ENCODE results near the gene RAB17.

RAB17 gene

GRCh38 chr2:237636578-237636977 lies 46.0 kb upstream of the RAB17 start:
- no peak for TF ChIP-seq CTCF (IDR thresholded peaks at IDR 0.05; ENCODE audit: insufficient read depth, low read length, missing control alignments)
- no peak overlapping the region for H3K4me3 ChIP-seq (ENCODE audit: low read depth, low read length)
- ChIA-PET CTCF (interaction anchor here (2.1 kb wide), 1 partner anchor 110 kb away, joined by 5 read pairs; no protein-coding TSS in a partner anchor), POLR2A (no interaction called here)
- no peak for DNase-seq (ENCODE audit: low read depth, low spot score)

- no peak for TF ChIP-seq CTCF (IDR thresholded peaks at IDR 0.05; ENCODE audit: insufficient read depth, low read length, missing control alignments)
- POLR2A ChIA-PET = no interaction called here
Observed at GRCh38 chr2:237633061-237633561, 42.6 kb upstream of the RAB17 start.

GRCh38 chr2:237631801-237632585 lies 41.5 kb upstream of the RAB17 start:
- ChIA-PET POLR2A (interaction anchor here (0.9 kb wide), 1 partner anchor 131 kb away, joined by 3 read pairs; no protein-coding TSS in a partner anchor), CTCF (interaction anchor here (1.4 to 3.0 kb wide), 3 partner anchors 8 to 113 kb away, joined by 5 to 12 read pairs (median 7); no protein-coding TSS in a partner anchor)
- H3K4me3 ChIP-seq (ENCODE audit: low read depth, low read length) = no peak overlapping the region
- TF ChIP-seq CTCF (IDR thresholded peaks at IDR 0.05; ENCODE audit: insufficient read depth, low read length, missing control alignments) = no peak
- DNase-seq (ENCODE audit: low read depth, low spot score) = no peak

More at GRCh38 chr2:237633061-237633561, 42.6 kb upstream of the RAB17 start:
- CTCF ChIA-PET = interaction anchor here (3.0 kb wide), 1 partner anchor 112 kb away, joined by 12 read pairs; no protein-coding TSS in a partner anchor
- no peak for DNase-seq (ENCODE audit: low read depth, low spot score)
- H3K4me3 ChIP-seq (ENCODE audit: low read depth, low read length) = no peak overlapping the region

GRCh38 chr2:237631007-237631785 lies 40.7 kb upstream of the RAB17 start:
- POLR2A ChIA-PET = interaction anchor here (0.9 kb wide), 1 partner anchor 130 kb away, joined by 3 read pairs; no protein-coding TSS in a partner anchor
- TF ChIP-seq CTCF (IDR thresholded peaks at IDR 0.05; ENCODE audit: insufficient read depth, low read length, missing control alignments) = no peak
- no peak overlapping the region for H3K4me3 ChIP-seq (ENCODE audit: low read depth, low read length)
- CTCF ChIA-PET = interaction anchor here (1.4 to 3.0 kb wide), 4 partner anchors 9 to 114 kb away, joined by 5 to 12 read pairs (median 7); no protein-coding TSS in a partner anchor
- DNase-seq (ENCODE audit: low read depth, low spot score) = no peak

- no peak overlapping the region for H3K4me3 ChIP-seq (ENCODE audit: low read depth, low read length)
- no peak for TF ChIP-seq CTCF (IDR thresholded peaks at IDR 0.05; ENCODE audit: insufficient read depth, low read length, missing control alignments)
- CTCF ChIA-PET = interaction anchor here (1.2 to 1.9 kb wide), 4 partner anchors 10 to 115 kb away, joined by 4 to 7 read pairs (median 6); no protein-coding TSS in a partner anchor
- POLR2A ChIA-PET = no interaction called here
- DNase-seq (ENCODE audit: low read depth, low spot score) = no peak
Observed at GRCh38 chr2:237630216-237631000, 39.9 kb upstream of the RAB17 start.

Data from AG04449 (cell line).